Hematopoietic multipotent progenitor cell treated with erythropoietin and hydrocortisone succinate and interleukin-3 and kit ligand, for 8 days (in vitro differentiated cells): ENCODE data around the gene TTC33.
"Not testable (repeated sequence)": the region's sequence is repeated elsewhere in the genome, so short reads cannot be mapped to it uniquely, and the experiment has no call there.

Experiments
- DNase-seq: peaks from one replicate; pipeline ENCODE4 v3.0.0-alpha.2; 2015

The TTC33 gene

DNA sequence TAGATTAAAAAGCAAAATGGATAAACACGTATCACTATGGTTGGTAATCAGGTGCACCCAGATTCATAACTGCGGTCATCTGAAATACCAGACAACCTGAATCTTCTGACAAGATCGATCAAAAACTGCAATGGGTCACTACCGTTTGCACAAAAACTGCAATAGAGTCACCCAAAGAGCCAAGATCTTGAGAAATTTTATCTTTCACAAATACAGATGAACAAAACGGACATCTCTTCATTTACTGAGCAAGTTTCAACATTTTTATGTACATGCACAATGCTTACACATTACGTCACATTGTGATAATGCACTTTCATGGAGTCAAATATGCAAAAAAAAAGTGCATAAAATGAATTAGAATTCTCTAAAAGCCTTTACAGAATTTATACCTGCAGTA lies 23.8 kb upstream of the TTC33 start:
- no peak for DNase-seq

DNA sequence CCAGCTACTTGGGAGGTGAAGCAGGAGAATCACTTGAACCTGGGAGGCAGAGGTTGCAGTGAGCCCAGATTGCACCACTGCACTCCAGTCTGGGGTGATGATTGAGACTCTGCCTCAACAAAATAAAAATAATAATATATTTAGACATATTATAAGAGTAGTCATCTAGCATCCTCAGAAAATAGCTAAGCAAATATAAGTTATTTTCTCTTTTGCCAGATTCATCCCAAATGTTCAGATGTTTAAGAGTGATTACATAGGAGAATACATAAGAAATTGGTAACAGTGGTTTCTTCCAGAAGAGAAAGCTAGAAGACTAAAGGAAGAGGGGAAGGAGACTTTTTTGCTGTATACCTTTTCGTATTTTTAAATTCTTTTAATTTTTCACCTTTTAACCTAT lies 22.4 kb upstream of the TTC33 start:
- DNase-seq = no peak

DNA sequence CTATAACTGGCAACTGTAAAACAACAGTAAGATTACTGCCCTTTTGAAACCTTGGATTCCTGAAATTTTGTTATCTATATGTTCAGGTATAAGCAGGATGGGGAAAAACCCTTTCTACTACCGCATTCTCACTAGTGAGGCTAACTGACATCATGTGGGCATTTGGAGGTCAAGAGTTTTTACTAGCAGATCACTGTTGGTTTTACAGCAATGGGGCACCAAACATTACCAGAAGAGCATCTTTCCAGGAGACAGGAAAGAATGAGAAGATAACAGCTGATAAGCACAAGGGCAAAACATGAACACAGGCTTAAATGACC lies 20.9 kb upstream of the TTC33 start:
- no peak for DNase-seq

DNA sequence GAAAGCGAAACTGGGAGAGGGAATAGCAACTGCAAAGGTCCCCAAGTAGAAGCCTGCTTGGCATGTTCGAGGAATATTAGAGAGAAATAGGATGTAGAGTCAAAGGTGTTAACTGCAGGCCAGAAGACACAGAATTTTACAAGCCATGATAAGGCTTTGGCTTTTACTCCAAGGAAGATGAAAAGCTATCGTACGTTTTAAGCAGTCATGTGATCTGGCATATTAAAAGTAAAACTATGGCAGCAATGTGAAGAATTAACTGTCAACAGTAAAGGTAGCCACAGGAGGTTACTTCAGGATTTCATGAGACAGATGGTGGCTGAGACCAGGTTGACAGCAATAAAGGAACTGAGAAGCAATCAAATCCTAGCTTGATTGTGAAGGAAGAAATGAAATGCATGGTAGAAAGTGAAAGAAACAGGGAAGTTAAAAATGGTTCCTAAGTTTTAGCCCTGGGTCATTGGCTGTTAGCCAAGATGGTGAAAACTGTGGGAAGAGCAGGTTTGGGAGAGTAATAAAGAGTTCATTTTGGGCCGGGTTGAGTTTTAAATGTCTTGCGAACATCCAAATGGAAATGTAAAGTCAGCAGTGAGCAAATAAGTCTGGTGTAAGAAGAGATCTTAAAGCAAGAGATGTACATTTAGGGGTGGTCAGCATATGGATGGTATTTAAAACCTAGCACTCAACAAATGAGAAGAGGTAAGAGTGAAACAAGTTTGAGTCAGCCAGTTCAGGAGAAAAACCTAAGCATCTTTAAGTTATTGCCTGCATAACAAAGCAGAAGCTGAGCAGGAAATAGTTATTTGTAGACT lies 20.3 kb upstream of the TTC33 start:
- no peak for DNase-seq

DNA sequence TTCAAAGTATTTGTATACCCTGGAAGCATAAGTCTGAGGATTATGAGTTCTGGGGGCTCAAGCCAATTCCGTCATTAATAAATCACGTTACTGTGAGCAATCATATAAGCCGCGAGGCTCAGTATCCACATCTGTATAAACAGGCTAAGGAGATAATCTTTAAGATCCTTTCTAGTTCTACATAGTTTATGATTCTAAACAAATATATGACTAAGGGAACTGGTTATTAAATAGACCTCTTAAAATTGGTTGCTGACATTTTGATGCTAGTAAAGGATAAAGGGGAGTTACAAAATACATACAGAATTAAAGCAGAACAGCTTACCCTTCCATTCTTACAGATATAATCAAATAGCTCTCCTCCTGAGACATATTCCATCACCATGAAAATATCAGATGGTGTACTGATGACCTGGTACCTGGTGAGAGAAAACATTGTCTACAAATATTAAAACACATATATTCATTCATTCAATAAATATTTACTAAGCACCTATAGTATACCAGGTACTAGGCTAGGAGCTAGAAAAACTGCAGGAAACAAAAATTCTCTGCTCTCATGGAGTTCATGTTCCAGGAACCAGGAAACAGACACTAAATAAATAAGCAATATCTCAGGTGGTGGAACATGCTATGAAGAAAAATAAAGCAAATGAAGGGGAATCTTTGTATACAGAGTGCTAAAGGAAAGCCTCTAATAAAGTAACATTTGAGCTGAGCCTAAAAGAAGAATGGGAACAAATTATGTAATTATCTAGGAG lies 19.5 kb upstream of the TTC33 start:
- no peak for DNase-seq

DNA sequence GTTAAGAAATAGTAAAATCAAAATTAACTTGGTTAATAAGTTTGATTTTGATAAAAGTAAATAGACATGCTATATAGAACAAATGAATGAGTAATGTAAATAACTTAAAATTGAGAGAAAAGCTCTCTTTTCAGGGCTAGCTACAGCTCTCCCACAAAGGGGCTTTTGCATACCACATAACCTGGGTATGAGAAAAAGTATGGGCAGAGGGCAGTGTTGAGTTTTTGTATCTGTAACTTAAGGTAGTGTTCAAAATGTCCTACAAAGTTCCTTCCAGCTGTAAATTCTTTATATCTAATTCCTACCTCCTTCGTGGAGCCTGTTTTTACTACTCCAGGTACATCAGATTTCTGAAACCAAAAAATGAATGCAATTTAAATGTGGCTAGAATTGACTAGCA lies 18.9 kb upstream of the TTC33 start:
- no peak for DNase-seq

DNA sequence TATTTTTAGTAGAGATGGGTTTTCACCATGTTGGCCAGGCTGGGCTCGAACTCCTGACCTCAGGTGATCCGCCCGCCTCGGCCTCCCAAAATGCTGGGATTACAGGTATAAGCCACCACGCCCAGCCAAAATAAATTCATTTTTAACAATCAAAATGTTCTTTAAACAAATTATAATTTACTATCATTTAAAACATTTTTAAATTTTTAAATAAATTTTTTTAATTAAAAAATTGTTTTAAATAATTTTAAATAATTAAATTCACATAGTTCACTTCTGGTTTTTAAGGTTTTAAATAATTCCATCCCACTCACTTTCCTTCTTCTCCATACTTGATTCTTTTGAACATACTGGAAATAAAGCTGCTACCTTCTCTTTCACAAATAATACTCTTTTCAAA lies 15.0 kb upstream of the TTC33 start:
- DNase-seq = no peak

DNA sequence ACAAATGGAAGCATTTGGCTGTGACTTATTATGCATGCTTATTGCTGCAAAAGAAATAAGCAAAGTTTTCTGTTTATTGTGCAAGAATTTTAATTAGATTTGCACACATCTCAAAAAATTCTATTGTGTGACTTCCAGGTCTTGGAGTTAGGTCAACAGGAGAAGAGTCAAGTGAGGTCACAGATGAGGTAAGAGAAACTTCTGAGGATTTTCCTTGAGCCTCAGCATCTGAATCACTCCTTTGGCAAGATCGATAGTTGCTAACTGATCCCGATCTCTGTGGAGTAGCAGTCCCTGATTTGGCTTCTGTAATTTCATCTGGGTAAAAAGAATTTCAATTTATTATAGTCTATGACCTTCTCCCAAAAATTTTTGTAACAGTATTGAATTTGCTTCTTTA lies 6.9 kb upstream of the TTC33 start:
- DNase-seq = no peak

DNA sequence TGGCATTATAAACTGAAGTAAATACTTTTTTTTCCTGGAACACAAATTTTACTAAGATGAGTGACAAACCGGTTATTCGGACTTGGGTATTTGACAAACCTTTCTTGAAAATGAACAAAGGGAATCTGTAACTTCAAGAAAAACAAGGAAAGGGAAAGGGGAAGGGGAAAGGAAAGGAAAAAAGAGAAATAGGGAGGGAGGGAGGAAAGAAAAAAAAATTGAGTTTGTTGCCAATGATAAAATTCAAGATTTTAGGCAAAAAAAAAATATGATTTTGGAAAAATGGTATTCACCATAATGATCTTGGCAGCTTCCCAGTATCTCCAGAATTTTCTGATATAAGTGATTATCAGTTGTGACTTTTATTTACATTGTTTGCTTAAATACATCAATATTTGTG lies 1.6 kb upstream of the TTC33 start:
- DNase-seq = no peak

DNA sequence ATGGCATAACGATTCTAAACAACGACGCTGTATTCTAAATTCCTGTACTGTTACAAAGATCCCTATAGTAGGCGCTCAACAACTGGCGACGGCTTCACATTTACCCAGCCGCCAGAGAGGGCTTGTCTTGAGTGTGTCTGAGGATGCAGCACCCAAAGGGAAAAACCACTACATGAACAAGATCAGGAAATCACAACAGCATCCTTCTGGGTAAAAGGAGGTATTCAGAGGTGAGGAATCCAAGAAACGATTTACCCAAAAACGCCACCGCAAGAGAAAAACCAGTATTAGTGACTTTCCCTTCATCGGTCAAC lies 711 bp downstream of the TTC33 start:
- DNase-seq = peak; percentile 88

DNA sequence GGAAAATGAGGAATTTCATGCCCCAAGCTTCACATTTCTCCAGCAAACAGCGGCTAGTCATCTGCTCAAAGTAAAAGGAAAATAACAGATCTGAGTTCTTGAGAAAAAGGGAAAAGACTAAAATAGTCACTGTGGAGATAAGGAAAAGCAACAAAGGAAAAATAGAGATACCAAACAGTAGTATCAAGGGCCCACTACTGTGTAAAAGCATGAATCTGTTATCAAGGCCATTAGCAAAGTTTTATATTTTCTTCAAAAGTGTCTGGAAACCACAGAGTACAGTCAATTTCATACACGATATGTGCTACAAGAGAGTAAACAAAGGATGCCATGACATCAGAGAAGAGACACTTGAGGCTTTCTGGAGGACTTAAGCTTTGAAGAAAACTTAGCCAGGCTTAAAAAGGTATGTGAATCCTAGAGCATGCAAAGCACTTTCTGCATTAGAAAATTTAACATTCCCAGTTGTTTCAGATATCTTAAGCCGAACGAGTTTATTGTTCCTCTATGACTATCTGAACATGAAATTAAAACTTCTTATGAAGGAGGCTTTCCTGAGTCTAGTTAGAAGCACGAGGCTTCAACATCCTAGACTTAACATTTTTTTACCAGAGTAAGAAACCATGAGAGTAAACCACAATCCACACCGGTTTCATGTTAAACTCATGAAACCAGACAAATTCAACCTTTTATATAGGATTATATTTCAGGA lies 1.2 kb downstream of the TTC33 start:
- DNase-seq = peak; percentile 42

DNA sequence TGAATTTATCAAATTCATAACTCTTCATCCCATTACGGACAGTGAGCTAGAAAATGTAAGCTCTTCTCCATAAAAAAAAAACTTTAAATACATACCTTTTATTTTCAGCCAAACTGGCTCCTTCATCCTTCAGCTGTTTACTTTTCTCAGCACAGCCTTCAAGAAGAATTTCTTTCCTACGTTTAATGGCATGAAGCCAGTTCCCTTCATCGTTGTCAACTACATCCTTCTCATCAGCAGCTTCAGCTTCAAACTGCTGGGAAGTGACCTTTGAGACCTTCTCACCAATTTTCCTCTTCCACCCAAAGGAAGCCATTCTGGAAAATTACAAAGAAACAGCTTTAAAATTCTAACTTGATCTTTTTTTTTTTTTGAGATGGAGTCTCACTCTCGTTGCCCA lies 9.1 kb downstream of the TTC33 start:
- DNase-seq = no peak

DNA sequence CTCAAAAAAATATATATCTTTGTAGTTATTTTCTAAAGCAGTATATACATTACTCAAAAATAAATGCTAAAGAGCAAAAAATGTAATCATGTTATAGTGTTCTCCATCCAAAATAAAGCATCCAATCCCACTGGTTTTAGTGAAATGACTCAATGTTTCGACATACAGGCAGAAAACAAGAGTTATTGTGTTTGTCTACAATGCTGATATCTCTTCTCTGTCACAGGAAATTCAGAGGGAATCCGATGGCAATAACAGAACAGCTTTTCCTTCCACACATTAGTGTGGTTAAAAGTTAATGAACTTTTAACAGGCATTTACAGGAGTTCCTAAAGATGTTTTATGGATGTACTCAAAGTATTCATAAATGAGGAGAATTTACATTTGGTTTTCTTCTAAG lies 12.0 kb downstream of the TTC33 start:
- no peak for DNase-seq

DNA sequence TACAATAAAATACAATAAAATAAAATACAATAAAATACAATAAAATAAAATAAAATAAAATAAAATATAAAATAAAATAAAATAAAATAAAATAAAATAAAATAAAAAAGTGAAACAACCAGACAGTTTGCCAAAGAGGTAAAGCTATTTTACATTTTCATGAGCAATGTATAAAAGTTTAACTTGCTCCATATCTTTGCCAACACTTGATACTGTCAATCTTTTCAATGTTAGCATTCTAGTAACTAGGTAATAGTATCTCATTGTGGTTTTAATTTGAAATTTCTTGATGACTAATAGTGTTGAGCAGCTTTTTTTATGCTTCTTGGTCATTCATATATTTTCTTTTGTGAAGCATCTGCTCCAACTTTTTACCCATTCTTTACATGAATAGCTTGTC lies 17.3 kb downstream of the TTC33 start:
- DNase-seq = no peak

DNA sequence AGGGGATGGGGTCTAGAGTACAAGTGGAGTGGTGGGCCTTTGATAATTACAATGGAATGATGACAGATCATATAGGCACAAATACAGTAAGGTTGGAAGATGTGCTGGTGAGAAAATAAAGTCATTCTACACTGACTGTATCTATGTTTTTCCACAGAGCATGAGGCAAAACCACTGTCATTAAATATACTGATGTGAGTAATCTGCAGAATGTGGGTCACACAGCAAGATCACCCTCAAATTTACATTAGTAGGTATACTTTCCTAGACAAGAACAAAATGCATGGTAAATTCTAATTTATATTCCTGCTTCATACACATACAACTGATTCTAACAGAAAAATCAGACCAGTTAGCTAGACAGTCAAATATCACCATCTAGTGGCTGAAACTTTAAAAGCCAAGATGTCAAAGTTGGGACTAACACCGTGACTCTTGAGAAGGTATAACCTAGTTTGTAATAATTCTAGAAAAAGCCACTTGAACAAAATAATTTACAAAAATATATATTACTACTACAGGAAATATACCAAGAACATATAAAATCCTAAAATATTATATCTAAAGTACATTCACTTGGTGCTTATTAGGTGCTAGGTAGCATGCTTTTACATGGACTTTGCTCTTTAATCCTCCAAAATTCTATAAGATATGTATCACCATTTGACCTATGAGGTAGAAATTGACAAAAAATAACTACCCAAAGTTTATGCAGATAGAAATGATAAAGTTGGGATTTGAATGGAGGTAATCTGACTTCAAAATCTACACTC lies 19.5 kb downstream of the TTC33 start:
- peak; percentile 74 for DNase-seq

DNA sequence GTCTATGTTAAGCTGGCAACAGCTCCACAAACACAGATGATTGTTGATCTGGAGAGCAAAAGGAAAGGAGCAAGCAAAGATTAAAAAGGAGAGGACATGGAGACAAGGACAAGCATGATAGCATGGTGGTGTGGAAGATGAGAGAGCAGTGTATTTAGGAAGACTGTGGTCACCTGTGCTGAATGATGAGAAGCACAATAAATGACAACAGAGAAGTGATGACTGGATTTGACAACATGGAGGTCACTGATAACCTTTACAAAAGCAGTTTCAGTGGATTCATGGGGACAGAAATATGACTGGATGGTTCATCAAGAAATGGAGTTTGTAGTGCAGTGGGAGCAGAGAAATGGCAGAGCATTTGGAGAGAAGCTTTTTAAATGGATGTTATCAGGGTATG lies 20.2 kb downstream of the TTC33 start:
- DNase-seq = no peak

DNA sequence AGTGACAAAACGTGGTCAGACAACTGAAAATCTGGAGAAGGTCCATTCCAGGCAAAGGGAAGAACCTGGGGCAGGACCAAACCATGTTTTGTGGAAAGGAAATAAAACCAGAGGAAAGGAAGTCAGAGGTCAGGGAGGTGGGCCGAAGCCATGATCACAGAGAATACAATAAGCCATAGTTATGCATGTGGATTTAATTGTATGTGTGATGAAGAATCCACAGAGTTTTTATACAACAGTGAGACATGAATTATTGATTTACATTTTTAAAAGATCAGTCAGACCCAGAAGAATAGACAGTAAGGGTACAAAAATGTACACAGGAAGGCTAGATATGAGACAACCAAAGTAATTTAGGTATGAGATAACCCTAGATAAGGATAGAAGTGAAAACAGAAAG lies 20.8 kb downstream of the TTC33 start:
- no peak for DNase-seq

DNA sequence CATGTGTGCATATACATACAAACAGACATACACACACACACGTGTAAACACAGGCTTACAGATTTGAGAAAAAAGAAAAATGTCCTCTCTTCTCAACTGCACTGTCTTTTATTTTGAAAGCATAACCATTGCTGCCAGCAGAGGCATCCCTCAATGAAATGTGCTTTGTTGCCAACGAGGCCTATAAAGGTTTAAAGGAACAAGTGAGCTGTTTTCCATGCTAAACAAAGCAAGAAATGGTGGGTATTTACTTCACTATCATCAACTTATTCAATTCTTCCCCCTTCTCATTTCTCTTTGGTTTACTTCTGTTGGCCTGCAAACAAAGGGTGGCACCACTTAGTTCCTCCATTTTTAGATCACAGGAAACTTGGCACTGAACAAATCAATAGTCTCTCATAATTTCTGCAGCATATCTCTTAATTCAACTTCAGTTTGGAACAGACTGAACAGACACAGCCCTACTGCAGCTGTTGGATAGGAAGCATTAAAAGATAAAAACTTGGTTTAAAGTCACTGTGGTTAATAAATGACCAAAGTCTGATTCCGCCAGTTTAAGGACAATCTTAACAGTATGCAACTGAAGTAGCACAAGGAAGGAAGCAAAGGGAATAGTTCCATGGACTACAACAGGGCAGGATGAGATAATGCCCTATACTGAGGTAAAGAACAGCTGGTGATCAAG lies 21.7 kb downstream of the TTC33 start:
- peak; percentile 52 for DNase-seq

DNA sequence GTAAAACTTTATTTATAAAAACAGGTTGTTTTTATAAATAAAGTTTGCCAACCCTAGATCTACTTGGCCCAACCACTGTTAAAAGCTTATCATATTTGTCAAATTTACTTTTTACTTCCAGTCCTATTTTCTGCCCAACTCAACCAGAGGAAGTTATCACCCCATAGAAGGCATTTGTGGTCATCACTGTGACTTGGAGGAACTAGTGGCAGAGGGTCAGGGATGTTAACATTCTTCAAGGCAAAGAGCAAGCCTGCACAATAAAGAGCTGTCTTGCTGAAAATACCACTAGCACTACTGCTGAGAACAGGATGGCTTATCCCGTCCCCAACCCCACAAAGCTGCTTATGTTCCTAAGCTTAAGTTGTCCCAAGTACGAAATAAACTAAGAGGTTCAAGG lies 22.3 kb downstream of the TTC33 start:
- peak; percentile 29 for DNase-seq

DNA sequence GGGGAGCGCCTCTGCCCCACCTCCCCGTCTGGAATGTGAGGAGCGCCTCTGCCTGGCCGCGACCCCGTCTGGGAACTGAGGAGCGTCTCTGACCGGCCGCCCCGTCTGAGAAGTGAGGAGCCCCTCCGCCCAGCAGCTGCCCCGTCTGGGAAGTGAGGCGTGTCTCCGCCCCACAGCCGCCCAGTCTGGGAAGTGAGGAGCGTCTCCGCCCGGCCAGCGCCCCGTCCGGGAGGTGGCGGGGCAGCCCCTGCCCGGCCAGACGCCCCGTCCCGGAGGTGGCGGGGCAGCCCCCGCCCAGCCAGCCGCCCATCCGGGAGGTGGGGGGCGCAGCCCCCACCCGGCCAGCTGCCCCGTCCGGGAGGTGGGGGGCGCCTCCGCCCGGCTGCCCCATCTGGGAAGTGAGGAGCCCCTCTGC lies 33.3 kb downstream of the TTC33 start:
- not testable (repeated sequence) for DNase-seq

DNA sequence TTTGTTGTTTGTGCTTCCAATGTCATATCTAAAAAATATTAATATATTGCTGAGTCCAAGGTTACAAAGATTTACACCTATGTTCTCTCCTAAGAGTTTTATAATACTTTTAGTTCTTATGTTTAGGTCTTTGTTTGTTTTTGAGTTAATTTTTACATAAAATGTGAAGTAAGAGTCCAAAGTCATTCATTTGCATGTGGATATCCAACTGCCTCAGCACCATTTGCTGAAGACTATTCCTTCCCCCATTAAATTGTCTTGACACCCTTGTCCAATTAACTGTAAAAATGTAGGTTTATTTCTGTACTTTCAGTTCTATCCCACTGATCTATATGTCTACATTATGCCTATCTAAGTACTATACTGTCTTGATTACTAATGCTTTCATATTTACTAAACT lies 35.7 kb downstream of the TTC33 start:
- DNase-seq = no peak

DNA sequence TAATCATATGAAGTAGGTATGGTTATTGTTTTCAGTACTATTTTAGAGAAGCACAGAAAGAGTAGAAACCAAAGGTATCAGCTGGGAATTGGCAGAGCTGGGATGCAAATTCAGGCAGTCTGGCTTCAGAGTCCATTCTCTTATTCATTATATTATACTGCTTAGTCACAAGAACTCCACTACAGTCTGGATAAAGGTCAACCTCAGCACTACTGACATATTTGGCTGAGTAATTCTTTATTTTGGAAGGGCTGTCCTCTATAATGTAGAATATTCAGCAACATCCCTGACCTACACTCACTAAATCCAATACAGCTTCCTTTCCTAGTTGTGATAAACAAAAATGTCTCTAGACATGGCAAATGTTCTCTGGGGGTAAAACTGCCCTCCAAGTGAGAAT lies 38.5 kb downstream of the TTC33 start:
- DNase-seq = no peak

DNA sequence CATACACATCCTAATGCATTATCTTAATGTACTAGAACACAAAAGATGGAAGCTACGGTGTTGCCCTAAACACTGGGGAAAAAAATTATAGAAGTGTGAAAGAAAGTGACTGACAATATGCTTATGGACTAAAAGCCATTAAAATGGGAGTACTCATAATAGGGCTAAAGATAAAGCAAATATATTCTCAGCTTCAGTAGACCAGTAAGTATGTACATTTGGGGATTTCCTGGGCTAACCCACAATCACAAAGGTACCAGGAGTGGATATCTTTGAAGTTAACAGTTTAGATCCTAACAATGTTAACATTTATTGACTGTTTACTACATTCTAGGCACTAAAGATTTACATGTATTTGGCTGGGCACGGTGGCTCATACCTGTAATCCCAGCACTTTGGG lies 39.2 kb downstream of the TTC33 start:
- no peak for DNase-seq
